ENCODE data around the gene ZRANB3.
"Not testable (repeated sequence)": the region's sequence is repeated elsewhere in the genome, so short reads cannot be mapped to it uniquely, and the experiment has no call there.

Gene ZRANB3

DNA sequence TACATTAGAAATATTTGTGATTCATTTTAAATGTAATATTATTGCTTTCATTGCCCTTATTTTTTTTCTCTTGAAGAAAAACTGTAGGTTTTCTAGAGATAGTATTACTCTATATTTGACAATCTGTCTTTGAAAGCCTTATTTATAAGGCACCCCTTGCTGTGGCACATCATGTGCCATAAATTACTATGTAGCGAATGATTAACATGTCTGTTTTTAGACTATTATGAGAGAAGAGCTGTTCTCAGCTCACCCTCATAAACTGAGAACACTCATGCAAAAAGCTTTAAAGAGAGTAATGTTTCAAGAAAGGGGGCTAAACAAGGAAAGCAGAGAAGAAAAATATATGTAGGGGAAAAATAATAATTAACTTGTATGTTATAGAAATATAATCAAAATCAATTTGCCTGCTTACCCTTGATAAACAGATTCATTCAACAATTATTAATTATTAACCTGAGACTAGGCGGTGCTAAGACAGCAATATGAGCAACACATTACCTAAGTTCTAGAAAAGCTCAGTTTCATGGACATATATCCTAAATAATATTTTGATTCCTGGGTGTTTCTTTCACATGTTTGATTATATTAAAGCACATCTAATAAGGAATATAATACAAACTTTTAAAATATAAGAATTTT lies 409.9 kb downstream of the ZRANB3 start:
- no peak for DNase-seq

- no peak for DNase-seq
Observed at GRCh38 chr2:135119582-135119981, 411.4 kb downstream of the ZRANB3 start.

DNA sequence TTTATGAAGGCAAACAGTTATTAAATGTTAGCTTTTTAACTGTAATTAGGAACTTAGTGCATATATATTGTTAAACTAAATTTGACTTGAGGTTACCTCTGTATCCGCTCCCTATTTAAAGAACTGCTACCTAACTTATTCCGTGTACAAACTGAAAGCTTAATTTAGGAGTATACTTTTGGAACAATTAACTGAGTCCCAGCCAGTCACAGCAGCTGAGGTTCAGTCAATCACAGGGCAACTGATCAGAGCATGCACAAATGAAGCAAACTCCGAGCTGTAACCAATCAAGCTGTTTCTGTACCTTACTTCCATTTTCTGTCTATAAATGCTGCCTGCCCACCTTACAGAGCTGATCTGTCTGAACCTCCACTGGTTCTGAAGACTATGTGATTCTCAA lies 417.7 kb downstream of the ZRANB3 start:
- DNase-seq = no peak

DNA sequence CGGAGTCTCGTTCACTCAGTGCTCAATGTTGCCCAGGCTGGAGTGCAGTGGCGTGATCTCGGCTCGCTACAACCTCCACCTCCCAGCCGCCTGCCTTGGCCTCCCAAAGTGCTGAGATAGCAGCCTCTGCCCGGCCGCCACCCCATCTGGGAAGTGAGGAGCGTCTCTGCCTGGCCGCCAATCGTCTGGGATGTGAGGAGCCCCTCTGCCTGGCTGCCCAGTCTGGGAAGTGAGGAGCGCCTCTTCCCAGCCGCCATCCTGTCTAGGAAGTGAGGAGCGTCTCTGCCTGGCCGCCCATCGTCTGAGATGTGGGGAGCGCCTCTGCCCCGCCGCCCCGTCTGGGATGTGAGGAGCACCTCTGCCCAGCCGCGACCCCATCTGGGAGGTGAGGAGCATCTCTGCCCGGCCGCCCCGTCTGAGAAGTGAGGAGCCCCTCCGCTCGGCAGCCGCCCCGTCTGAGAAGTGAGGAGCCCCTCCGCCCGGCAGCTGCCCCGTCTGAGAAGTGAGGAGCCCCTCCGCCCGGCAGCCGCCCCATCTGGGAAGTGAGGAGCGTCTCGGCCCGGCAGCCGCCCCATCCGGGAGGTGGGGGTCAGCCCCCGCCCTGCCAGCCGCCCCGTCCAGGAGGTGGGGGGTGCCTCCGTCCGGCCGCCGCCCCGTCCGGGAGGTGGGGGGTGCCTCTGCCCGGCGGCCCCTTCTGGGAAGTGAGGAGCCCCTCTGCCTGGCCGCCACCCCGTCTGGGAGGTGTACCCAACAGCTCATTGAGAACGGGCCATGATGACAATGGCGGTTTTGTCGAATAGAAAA lies 425.3 kb downstream of the ZRANB3 start:
- DNase-seq = not testable (repeated sequence)

DNA sequence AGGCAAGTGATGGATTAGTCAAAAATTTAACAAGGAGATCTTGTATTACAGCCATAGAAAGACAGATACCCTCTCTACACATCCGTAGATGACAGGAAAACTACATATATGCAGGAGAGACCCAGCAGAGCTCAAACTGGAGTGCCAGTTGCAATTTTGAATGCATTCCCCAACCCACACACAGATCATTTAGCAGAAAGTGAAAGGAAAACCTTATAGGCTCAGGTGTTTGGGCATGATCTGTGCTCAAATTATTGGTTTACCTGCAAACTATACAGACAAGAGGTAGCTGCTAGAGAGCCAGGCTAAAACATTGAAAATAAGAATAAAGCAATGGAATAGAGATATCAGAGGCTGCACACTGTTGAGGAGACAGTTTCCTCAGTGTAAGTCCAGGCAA lies 427.2 kb downstream of the ZRANB3 start:
- no peak for DNase-seq

GRCh38 chr2:135099802-135100483 lies 431.1 kb downstream of the ZRANB3 start:
- DNase-seq = no peak

DNA sequence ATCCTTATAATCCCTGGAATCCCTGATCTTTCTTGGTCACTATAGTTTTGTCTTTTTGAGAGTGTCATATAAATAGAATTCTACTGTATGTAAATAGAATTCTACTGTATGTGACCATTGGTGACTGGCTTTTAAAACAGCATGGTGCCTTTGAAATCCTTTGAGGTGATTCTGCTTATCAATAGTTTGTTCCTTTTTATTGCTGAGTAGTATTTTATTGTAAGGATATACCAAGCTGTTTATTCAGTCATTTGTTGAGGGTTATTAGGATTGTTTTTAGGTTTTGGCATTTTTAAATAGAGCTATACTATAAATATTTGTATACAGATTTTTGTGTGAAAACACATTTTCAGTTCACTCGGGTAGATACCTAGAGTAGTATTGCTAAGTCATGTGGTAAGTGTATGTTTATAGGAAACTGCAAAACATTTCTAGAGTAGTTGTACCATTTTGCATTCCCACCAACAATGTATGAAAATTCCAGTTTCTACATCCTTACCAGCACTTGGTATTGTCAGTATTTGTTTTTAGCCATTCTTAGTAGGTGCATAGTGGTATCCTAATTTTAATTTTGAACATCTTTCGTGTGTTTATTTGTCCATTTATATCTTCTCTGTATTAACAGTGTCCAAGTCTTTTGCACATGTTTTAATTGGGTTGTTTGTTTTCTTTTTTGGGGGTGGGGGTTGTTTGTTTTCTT lies 433.3 kb downstream of the ZRANB3 start:
- DNase-seq = no peak

GRCh38 chr2:135096665-135097446 lies 434.2 kb downstream of the ZRANB3 start:
- no peak for DNase-seq

DNA sequence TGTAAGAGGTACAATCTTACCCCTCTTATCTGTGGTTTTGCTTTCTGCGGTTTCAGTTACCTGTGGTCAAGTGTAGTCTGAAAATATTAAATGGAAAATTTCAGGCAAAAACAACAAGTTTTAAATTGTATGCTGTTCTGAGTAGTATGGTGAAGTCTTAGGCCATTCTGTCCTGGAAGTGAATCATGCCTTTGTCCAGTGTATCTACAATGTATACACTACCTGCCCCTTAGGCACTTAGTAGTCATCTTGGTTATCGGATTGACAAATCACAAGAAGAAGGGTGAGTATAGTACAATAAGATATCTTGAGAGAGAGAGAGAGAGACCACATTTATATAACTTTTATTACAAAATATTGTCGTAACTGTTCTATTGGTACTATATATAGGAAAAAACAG lies 435.4 kb downstream of the ZRANB3 start:
- DNase-seq = no peak

- no peak for DNase-seq
Observed at GRCh38 chr2:135094508-135094907, 436.5 kb downstream of the ZRANB3 start.

DNA sequence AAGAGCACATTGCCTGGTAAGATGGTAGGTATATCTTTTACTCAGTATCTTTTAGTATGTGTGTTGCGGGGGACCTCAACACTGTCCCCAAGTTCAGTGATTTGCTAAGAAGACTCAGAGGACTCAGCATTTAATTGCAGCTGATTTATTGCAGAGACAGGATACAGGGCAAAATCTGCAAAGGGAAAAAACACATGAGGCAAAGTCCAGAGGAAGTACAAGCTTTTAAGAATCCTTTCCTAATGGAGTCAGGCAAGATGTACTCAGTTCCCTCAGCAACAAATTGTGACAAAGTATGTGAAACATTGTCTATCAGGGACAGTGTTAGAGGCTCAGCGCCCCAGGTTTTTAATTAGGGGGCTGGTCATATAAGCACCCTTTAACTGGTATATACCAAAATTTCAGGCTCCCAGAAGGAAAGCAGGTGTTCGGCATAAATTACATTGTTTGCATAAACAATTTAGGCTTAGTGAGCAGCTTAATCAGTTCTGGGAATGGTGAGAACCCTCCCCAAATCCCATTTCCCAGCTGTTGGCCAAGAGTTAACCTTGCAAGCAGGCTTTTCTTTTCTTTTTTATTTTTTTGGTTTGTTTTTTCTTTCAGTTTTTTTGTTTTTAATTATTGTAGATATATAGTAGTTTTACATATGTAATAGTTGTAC lies 437.2 kb downstream of the ZRANB3 start:
- DNase-seq = no peak

DNA sequence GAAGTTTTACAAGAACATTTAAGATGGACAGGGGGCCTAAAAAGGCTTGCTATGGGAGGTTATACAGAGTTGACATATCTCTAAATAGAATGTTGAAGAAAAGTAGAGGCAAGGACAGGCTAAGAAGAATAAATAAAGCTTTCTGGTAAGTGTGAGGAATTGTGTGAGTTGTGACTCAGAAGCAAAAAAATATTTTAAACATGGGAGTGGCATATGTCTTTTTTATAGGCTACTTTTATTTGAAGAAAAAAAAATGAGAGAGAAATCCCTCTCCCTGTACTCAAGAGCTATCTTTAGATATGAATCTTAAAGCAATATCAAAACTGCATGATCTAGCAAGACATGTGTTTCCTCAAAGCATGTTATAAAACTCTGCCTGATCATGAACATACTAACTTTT lies 437.8 kb downstream of the ZRANB3 start:
- DNase-seq = no peak

DNA sequence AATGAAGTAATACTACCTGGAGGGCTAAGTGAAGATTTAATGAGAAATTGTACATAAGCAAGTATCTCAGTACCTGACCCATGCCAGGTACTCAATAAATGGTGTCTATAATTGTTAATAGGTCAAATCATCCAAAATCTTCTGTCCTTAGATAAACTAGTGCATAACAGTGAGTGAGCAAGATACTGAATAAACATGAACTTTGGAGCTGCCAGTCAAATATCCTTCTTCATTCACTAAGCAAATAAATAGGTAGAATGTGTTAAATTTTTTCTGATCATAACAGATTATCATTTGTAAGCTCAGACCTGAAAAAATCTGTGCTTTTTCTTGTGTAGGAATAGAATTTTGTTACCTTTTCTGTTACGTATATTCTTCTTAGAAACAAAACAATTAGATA lies 439.3 kb downstream of the ZRANB3 start:
- no peak for DNase-seq

DNA sequence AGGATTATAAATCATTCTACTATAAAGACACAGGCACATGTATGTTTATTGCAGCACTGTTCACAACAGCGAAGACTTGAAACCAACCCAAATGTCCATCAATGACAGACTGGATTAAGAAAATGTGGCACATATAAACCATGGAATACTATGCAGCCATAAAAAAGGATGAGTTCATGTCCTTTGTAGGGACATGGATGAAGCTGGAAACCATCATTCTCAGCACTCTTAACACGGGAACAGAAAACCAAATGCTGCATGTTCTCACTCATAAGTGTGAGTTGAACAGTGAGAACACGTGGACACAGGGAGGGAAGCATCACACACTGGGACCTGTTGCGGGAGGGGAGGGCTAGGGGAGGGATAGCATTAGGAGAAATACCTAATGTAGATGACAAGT lies 441.4 kb downstream of the ZRANB3 start:
- not testable (repeated sequence) for DNase-seq

All from effector CD8-positive, alpha-beta T cell (primary cell).